ENCODE data around the gene CLIP1.

DNA sequence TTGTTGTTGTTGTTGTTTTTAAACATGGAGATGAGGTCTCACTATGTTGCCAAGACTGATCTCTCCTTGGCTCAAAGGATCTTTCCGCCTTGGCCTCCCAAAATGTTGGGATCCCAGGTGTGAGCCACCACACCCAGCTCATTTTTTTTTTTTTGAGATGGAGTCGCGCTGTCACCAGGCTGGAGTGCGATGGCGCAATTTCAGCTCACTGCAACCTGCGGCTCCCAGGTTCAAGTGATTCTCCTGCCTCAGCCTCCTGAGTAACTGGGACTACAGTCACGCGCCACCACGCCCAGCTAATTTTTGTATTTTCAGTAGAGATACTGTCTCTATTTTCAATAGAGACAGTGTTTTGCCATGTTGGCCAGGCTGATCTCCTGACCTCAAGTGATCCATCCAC, 4.9 kb upstream of the CLIP1 start:
- TF ChIP-seq, protein P1, sequence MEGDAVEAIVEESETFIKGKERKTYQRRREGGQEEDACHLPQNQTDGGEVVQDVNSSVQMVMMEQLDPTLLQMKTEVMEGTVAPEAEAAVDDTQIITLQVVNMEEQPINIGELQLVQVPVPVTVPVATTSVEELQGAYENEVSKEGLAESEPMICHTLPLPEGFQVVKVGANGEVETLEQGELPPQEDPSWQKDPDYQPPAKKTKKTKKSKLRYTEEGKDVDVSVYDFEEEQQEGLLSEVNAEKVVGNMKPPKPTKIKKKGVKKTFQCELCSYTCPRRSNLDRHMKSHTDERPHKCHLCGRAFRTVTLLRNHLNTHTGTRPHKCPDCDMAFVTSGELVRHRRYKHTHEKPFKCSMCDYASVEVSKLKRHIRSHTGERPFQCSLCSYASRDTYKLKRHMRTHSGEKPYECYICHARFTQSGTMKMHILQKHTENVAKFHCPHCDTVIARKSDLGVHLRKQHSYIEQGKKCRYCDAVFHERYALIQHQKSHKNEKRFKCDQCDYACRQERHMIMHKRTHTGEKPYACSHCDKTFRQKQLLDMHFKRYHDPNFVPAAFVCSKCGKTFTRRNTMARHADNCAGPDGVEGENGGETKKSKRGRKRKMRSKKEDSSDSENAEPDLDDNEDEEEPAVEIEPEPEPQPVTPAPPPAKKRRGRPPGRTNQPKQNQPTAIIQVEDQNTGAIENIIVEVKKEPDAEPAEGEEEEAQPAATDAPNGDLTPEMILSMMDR (IDR thresholded peaks at IDR 0.05; ENCODE audit: borderline replicate concordance, extremely low read depth, low read length, poor library complexity, severe bottlenecking), result no peak
- TF ChIP-seq EZH2 (IDR thresholded peaks at IDR 0.05; ENCODE audit: borderline replicate concordance, low read depth, low read length, severe bottlenecking), result no peak
